Adrenal gland (tissue), 12 donors: ENCODE data around the gene SOHLH1. TPM values are rescaled to one million over a fixed set of nuclear protein-coding genes. Genes with fewer than 3 reads are reported as not detected.

Source experiments
- DNase-seq, 7 donors: peaks; one replicate each; pipeline ENCODE4 v3.0.0-alpha.2; 2019 to 2020
- H3K27ac ChIP-seq, 5 donors: fragments of 200-600 bp; sonication (generic) in 4 of 5; 1 replicate in 3 of 5; 2 replicates in 2 of 5; pipeline versions ENCODE4 v1.5.1 to v1.8.0; 2016 to 2020; ENCODE audit warnings: mild to moderate bottlenecking in 1 of 5
- H3K27me3 ChIP-seq: fragments of 200-600 bp; 2 replicates; pipeline ENCODE4 v1.8.0; 2021
- H3K36me3 ChIP-seq, 2 donors: fragments of 200-600 bp; replicated peaks in 1 of 2; 1 replicate in 1 of 2; 2 replicates in 1 of 2; pipeline versions ENCODE4 v1.5.1 to v1.8.0; 2018 to 2022
- H3K4me1 ChIP-seq, 2 donors: fragments of 200-600 bp; replicated peaks in 1 of 2; 1 replicate in 1 of 2; 2 replicates in 1 of 2; pipeline versions ENCODE4 v1.5.1 to v1.8.0; 2018 to 2021
- H3K4me3 ChIP-seq, 4 donors: fragments of 200-600 bp; sonication (generic) in 3 of 4; one replicate each; pipeline ENCODE4 v1.5.1; 2016 to 2018
- H3K9me3 ChIP-seq, 3 donors: fragments of 200-600 bp; sonication (generic) in 1 of 3; replicated peaks in 1 of 3; 1 replicate in 2 of 3; 2 replicates in 1 of 3; pipeline versions ENCODE4 v1.5.1 to v1.8.0; 2016 to 2021
- POLR2A ChIP-seq, 2 donors: fragments of 450-650 bp; IDR thresholded peaks; one replicate each; pipeline ENCODE4 v1.6.1; 2017; ENCODE audit warnings: antibody characterized with exemption in 2 of 2, mild to moderate bottlenecking in 2 of 2, moderate library complexity in 1 of 2
- WGBS, 4 donors: extraction: QIAGEN DNeasy Blood & Tissue Kit in 2 of 4; methylation state at CpG; one replicate each; pipeline versions ENCODE4 v1.1.5 to v1.1.7; 2013 to 2017; 5-methylcytosine and 5-hydroxymethylcytosine counted together
- intact Hi-C, 2 donors: fragments of 100-400 bp; cut with DNase I; formaldehyde crosslinking; loops; one replicate each; pipeline versions ENCODE4 v1.14.1 to v1.15.0; 2022 to 2023
- polyA plus RNA-seq, 3 donors: library from polyadenylated mRNA; stranded (reverse); fragments of 200-250 nt in 2 of 3; fragments of 350-450 nt in 1 of 3; fragmentation: Illumina TruSeq in 1 of 3; extraction: RNeasy Lipid Tissue Mini Kit (QIAGEN cat#74804) in 1 of 3; gene quantifications; one replicate each; pipeline ENCODE4 v1.2.3, GENCODE V29; 2013 to 2014
- total RNA-seq, 9 donors: library from RNA; depleted of rRNA in 4 of 9; stranded (reverse); fragments of >200 nt in 4 of 9; fragments of 120-200 nt in 1 of 9; fragmentation: NEBNext Ultra II Directional in 1 of 9; extraction: Animal tissue kit (Norgen Biotek cat#: 25700) in 1 of 9; gene quantifications; one replicate each; pipeline versions ENCODE4 v1.1.0 to v1.2.4, GENCODE V29; 2013 to 2023
- TF ChIP-seq, protein P1 (sequence below), 6 experiments: fragments of 450-650 bp in 4 of 6; fragments of 200-600 bp in 2 of 6; sonication (generic) in 1 of 6; IDR thresholded peaks; 1 replicate in 5 of 6; 2 replicates in 1 of 6; pipeline versions ENCODE4 v1.5.1 to v1.8.0; 2016 to 2021; ENCODE audit warnings: antibody characterized with exemption in 6 of 6, mild to moderate bottlenecking in 2 of 6, moderate library complexity in 1 of 6
- donor health status: healthy with polysubstance abuse.
- donor health status: Bipolar disorder and iron deficiency.
- donor health status: DM: yes; HTN: yes; CAD: no.
- donor health status: DM: no; HTN: no; CAD: no.
- donor health status: DM: no; HTN: no; CAD: no.
- donor health status: DM: yes; HTN: yes; CAD: no.

SOHLH1 gene
- total and polyA plus RNA-seq, 12 donors, result not detected

DNA sequence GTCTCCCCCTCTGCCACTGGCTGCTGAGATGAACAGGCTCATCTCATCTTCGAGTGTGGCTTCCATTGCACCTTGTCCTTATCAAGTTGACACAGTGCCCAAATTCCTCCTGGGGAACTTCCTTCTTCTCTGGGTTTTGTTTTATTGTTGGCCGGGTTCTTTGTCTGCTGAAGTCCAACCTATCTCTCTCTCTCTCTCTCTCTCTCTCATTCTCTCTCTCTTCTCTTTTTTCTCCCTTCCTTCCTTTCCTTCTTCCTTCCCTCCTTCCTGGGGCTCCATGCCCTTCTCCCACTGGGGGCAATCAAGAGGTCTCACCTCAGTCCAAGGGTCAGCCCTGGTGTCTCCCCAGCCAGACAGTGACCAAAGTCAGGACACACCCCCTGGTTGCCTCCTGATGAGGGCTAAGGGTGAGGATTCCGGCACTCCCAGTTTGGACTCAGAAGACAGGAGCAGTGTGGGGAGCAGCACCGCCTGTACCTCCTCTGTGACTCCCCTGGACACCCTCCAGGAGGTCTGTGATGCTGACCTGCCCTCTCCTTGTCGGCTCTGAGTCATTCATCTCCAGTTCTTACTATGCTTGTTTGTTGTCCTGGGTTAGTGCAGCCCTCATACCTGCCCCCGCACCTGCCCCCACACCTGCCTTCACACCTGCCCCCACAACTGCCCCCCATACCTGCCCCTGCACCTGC lies 33.4 kb upstream of the SOHLH1 start:
- intact Hi-C loops, result no loop called here
- H3K27ac ChIP-seq, result no peak overlapping the region
- TF ChIP-seq, protein P1, sequence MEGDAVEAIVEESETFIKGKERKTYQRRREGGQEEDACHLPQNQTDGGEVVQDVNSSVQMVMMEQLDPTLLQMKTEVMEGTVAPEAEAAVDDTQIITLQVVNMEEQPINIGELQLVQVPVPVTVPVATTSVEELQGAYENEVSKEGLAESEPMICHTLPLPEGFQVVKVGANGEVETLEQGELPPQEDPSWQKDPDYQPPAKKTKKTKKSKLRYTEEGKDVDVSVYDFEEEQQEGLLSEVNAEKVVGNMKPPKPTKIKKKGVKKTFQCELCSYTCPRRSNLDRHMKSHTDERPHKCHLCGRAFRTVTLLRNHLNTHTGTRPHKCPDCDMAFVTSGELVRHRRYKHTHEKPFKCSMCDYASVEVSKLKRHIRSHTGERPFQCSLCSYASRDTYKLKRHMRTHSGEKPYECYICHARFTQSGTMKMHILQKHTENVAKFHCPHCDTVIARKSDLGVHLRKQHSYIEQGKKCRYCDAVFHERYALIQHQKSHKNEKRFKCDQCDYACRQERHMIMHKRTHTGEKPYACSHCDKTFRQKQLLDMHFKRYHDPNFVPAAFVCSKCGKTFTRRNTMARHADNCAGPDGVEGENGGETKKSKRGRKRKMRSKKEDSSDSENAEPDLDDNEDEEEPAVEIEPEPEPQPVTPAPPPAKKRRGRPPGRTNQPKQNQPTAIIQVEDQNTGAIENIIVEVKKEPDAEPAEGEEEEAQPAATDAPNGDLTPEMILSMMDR (IDR thresholded peaks at IDR 0.05), result no peak
- TF ChIP-seq POLR2A (IDR thresholded peaks at IDR 0.05), result no peak
- 58 to 70% (median 65%) methylated on average over 6 of the region's 6 CpGs for WGBS, 4 donors
- no peaks in the 10 kb centered on the region for H3K9me3 ChIP-seq
- no peaks in the 10 kb centered on the region for H3K4me1 ChIP-seq
- no peak for DNase-seq
- no peak overlapping the region for H3K4me3 ChIP-seq
- peaks cover 10% of the 10 kb centered on the region for H3K27me3 ChIP-seq
- no peaks in the 10 kb centered on the region for H3K36me3 ChIP-seq

DNA sequence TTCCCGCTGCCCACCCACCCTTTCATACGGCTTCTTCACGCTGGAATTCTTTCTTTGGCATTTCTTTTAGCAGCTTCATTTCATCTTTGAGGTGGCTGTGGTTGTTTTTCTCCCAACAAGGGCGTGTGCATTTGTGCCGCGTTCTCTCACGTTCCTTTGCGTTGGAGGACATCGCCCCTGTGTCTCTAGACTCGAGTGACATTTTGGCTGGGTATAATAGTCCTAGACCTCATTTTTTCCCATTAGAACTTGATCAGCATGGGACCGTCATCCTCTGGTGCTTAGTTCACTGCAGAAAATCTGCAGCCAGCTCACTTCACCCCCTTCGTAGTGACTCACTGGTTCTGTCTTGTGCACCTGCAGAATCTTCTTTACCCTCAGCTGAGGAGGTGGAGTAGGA lies 32.2 kb upstream of the SOHLH1 start:
- H3K27me3 ChIP-seq, result peaks cover 5% of the 10 kb centered on the region
- H3K4me1 ChIP-seq, result no peaks in the 10 kb centered on the region
- no peak for DNase-seq
- H3K36me3 ChIP-seq, result no peaks in the 10 kb centered on the region
- H3K9me3 ChIP-seq, result no peaks in the 10 kb centered on the region
- intact Hi-C loops, result no loop called here
- no peak overlapping the region for H3K4me3 ChIP-seq
- 92 to 96% (median 93%) methylated on average over 12 of the region's 12 CpGs for WGBS, 4 donors
- no peak overlapping the region for H3K27ac ChIP-seq
- no peak for TF ChIP-seq POLR2A (IDR thresholded peaks at IDR 0.05)
- TF ChIP-seq, protein P1 (IDR thresholded peaks at IDR 0.05), result no peak

DNA sequence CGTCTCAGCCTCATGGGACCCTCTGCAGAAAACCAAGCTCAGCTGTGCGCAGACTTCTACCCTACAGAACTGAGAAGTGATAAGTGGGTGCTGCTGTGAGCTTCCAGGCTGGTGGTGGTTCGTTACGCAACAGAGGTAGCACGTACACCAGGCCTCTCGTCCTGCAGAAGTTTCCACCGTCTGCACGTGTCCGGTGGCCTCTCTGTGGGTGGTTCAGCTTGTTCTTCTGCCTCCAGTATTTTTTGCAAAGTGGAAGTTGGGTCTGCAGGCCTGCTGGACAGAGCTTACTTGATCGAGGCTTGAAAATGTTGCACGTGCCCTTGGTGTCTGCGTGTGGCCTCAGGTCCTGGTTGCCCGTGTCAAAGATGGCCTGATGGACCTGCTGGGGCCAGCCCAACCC lies 30.2 kb upstream of the SOHLH1 start:
- no peak for DNase-seq
- Histone ChIP-seq H3K27me3 (no peaks in the 10 kb centered on the region), H3K4me1 (no peaks in the 10 kb centered on the region), H3K9me3 (no peaks in the 10 kb centered on the region), H3K27ac (no peak overlapping the region), H3K4me3 (no peak overlapping the region), H3K36me3 (no peaks in the 10 kb centered on the region)
- 81 to 85% (median 84%) methylated on average over 10 to 13 of the region's 13 CpGs for WGBS, 4 donors
- intact Hi-C loops, result no loop called here
- TF ChIP-seq POLR2A (IDR thresholded peaks at IDR 0.05), result no peak
- TF ChIP-seq, protein P1 (IDR thresholded peaks at IDR 0.05), result no peak

DNA sequence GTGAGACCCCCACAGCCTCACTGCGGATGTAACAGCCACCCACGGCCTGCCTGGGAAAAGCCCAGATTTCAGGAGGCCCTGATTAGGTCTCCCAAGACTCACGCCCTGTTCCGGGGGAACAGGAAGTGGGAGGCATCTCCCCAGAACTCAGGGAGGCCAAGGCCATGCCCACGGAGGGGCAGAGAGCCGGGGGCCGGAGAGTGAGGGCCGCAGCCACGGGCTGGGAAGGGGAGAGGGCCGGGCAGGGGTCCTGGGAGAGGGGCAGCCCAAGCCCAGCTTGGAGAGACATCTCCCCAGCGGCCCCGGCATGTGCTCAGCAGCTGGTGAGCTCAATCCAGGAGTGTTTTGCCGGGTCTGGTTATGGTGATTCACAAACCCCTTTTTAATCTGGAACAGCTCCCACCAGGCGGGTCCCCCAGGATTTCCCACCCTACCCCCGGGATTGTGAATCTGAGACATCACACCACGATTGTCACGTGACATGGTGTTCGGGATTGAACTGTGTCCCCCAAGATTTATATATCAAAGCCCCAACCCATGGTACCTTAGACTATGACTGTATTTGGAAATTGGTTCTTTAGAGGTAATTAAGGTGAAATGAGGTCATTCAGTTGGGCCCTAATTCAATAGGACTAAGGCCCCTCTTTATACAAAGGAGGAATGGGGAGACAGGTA lies 29.3 kb upstream of the SOHLH1 start:
- DNase-seq, result no peak
- no peaks in the 10 kb centered on the region for H3K9me3 ChIP-seq
- no peak for TF ChIP-seq POLR2A (IDR thresholded peaks at IDR 0.05)
- TF ChIP-seq, protein P1 (IDR thresholded peaks at IDR 0.05), result no peak
- H3K36me3 ChIP-seq, result no peaks in the 10 kb centered on the region
- H3K27ac ChIP-seq, result no peak overlapping the region
- H3K4me3 ChIP-seq, result no peak overlapping the region
- H3K27me3 ChIP-seq, result no peaks in the 10 kb centered on the region
- H3K4me1 ChIP-seq, result no peaks in the 10 kb centered on the region
- WGBS, 4 donors, result 64 to 85% (median 69%) methylated on average over 6 to 18 of the region's 18 CpGs
- intact Hi-C loops, result no loop called here
